ENCODE data around the gene NSRP1.
"Not testable (repeated sequence)": the region's sequence is repeated elsewhere in the genome, so short reads cannot be mapped to it uniquely, and the experiment has no call there.

NSRP1 gene

GRCh38 chr17:30186761-30187160 is 70.1 kb downstream of the NSRP1 start:
- no peak for DNase-seq (ENCODE audit: low spot score)

- no peak for DNase-seq (ENCODE audit: low spot score)
Observed at GRCh38 chr17:30187573-30187972, 71.0 kb downstream of the NSRP1 start.

- no peak for DNase-seq (ENCODE audit: low spot score)
Observed at GRCh38 chr17:30188211-30188939, 71.8 kb downstream of the NSRP1 start.

- no peak for DNase-seq (ENCODE audit: low spot score)
Observed at GRCh38 chr17:30191072-30191471, 74.5 kb downstream of the NSRP1 start.

GRCh38 chr17:30196504-30196903 is 79.9 kb downstream of the NSRP1 start:
- no peak for DNase-seq (ENCODE audit: low spot score)

GRCh38 chr17:30197416-30197815 is 80.8 kb downstream of the NSRP1 start:
- DNase-seq (ENCODE audit: low spot score): no peak

- DNase-seq (ENCODE audit: low spot score): no peak
Observed at GRCh38 chr17:30199600-30199999, 83.0 kb downstream of the NSRP1 start.

- no peak for DNase-seq (ENCODE audit: low spot score)
Observed at GRCh38 chr17:30200106-30200505, 83.5 kb downstream of the NSRP1 start.

GRCh38 chr17:30200656-30201055 is 84.0 kb downstream of the NSRP1 start:
- DNase-seq (ENCODE audit: low spot score): not testable (repeated sequence)

GRCh38 chr17:30203471-30203981 is 86.9 kb downstream of the NSRP1 start:
- peak; percentile 57 for DNase-seq (ENCODE audit: low spot score)

- no peak for DNase-seq (ENCODE audit: low spot score)
Observed at GRCh38 chr17:30207655-30208054, 91.0 kb downstream of the NSRP1 start.

- no peak for DNase-seq (ENCODE audit: low spot score)
Observed at GRCh38 chr17:30208214-30208613, 91.6 kb downstream of the NSRP1 start.

GRCh38 chr17:30209930-30210329 is 93.3 kb downstream of the NSRP1 start:
- no peak for DNase-seq (ENCODE audit: low spot score)

- no peak for DNase-seq (ENCODE audit: low spot score)
Observed at GRCh38 chr17:30210366-30210765, 93.8 kb downstream of the NSRP1 start.

- DNase-seq (ENCODE audit: low spot score): no peak
Observed at GRCh38 chr17:30210901-30211300, 94.3 kb downstream of the NSRP1 start.

GRCh38 chr17:30211371-30211770 is 94.8 kb downstream of the NSRP1 start:
- DNase-seq (ENCODE audit: low spot score): no peak

GRCh38 chr17:30212750-30213149 is 96.1 kb downstream of the NSRP1 start:
- no peak for DNase-seq (ENCODE audit: low spot score)

GRCh38 chr17:30217054-30217453 is 100.4 kb downstream of the NSRP1 start:
- no peak for DNase-seq (ENCODE audit: low spot score)

GRCh38 chr17:30217746-30218245 is 101.2 kb downstream of the NSRP1 start:
- DNase-seq (ENCODE audit: low spot score): no peak

GRCh38 chr17:30218799-30219198 is 102.2 kb downstream of the NSRP1 start:
- no peak for DNase-seq (ENCODE audit: low spot score)

GRCh38 chr17:30219315-30219714 is 102.7 kb downstream of the NSRP1 start:
- no peak for DNase-seq (ENCODE audit: low spot score)

GRCh38 chr17:30219833-30220232 is 103.2 kb downstream of the NSRP1 start:
- no peak for DNase-seq (ENCODE audit: low spot score)

GRCh38 chr17:30220414-30220813 is 103.8 kb downstream of the NSRP1 start:
- DNase-seq (ENCODE audit: low spot score): no peak

GRCh38 chr17:30221346-30221745 is 104.7 kb downstream of the NSRP1 start:
- no peak for DNase-seq (ENCODE audit: low spot score)
